LNCaP clone FGC (cell line): ENCODE results near the gene SND1.

Source experiments
- DNase-seq: peaks from one replicate; pipeline ENCODE4 v3.0.0-alpha.2; 2011; ENCODE audit warnings: low read depth
- H3K4me3 ChIP-seq: 2 replicates; pipeline ENCODE4 v1.5.1; 2011; ENCODE audit warnings: mild to moderate bottlenecking, low read depth, low read length, control low read depth
- TF ChIP-seq, protein P1 (sequence below): IDR thresholded peaks from 2 replicates; pipeline ENCODE4 v1.5.1; 2012; ENCODE audit warnings: mild to moderate bottlenecking; ENCODE audit not compliant: control insufficient read depth, insufficient read depth; ENCODE audit errors: extremely low read depth

Gene SND1

DNA sequence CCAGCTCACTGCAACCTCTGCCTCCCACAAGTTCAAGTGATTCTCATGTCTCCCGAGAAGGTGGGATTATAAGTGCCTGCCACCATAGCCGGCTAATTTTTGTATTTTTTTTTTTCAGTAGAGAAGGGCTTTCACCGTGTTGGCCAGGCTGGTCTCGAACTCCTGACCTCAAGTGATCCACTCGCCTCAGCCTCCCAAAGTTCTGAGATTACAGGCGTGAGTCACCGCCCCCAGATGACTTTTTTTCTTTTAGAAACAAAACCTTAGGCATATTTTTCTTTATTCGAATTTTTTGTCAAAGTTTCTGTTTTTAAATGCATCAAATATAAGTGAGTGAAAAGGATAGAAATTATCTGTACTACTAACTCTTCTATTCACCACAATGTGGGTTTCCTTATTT, 266.1 kb downstream of the SND1 start:
- no peak overlapping the region for H3K4me3 ChIP-seq
- no peak for DNase-seq

DNA sequence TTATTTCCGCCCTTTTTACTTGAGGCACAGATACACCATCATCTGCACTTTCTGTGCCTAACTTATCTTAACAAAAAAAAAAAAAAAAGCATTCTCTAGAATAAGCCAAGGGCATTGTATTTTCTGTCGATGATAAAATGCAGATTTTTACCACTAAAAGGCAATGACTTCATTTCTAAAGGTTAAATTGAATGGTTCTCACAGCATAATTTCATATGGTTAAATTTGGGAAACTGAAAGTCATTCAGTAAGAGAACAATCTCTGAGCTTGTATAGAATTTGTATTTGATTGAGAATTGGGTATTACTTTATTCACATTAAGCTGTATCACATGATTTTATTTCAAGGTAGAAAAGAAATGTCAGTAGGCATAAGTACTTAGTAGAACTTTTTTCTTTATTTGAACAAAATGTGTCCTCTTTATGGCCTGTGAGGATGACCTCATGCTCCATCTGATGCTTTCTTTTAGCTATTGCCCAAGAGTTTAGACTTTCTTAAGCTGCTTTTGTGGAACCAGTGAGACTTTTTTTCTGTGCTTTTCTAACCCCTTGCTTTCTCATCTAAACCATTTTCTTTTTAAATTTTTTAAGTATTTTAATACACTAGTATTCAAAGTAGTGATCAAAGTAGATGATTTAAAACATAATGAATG, 268.9 kb downstream of the SND1 start:
- TF ChIP-seq, protein P1, sequence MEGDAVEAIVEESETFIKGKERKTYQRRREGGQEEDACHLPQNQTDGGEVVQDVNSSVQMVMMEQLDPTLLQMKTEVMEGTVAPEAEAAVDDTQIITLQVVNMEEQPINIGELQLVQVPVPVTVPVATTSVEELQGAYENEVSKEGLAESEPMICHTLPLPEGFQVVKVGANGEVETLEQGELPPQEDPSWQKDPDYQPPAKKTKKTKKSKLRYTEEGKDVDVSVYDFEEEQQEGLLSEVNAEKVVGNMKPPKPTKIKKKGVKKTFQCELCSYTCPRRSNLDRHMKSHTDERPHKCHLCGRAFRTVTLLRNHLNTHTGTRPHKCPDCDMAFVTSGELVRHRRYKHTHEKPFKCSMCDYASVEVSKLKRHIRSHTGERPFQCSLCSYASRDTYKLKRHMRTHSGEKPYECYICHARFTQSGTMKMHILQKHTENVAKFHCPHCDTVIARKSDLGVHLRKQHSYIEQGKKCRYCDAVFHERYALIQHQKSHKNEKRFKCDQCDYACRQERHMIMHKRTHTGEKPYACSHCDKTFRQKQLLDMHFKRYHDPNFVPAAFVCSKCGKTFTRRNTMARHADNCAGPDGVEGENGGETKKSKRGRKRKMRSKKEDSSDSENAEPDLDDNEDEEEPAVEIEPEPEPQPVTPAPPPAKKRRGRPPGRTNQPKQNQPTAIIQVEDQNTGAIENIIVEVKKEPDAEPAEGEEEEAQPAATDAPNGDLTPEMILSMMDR, result no peak
- H3K4me3 ChIP-seq, result no peak overlapping the region

More for the DNA sequence above, 266.1 kb downstream of the SND1 start:
- TF ChIP-seq, protein P1, result no peak

DNA sequence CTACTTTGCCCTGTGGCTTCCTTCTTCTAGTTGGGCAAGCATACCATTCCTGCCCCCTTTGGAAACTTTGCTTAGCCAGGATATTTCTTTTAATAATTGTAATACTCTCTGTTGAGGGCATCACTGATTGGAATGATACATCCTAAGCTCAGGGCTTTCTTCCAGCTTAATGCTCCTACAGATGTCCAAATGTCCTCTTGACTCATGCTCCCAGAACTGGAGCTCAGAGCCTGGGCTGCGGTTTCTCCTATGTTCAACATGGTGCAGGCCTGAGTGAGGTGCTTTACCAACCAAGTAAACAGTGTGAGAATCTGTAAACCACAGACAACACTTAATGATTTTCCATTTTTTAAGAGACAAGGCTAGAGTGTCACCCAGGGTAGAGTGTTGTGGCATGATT, 270.7 kb downstream of the SND1 start:
- no peak for DNase-seq
- TF ChIP-seq, protein P1, result no peak
- no peak overlapping the region for H3K4me3 ChIP-seq

More for the DNA sequence above, 268.9 kb downstream of the SND1 start:
- DNase-seq, result no peak

DNA sequence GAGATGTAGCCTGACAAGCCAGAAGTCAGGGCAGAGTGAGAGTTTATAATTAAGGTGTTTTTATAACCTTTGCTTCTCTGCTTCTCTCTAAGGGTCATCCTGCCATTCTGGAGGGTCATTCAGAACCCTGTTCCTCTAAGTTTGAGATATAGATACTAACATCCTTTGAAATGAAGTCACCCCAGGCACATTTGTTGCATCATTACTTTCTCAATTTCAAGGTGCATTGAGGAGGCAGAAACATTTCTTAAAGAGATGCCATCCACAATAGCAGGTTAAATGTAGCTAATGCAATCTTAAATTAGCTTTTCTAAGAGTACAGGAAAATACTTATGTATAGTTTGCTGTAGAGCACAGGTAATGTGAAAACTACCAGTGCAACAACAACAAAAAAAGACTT, 272.9 kb downstream of the SND1 start:
- H3K4me3 ChIP-seq, result no peak overlapping the region
- TF ChIP-seq, protein P1, result no peak
- no peak for DNase-seq

DNA sequence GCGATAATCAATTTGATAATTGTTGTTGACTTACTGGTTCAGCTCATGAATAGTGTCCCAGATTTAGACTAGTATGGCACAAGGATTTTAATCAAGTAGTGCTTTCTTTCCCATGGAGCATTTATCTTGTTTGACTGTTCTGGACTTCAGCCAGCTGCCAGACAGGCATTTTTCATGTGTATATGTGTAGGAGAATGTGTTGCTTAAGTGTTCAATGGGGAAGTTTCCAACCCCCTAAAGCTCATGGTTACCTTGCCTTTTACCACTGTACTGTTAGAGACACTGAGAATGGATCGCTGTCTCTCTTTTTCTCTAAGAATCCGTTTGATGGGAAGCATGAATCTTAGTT, 275.3 kb downstream of the SND1 start:
- no peak overlapping the region for H3K4me3 ChIP-seq
- DNase-seq, result no peak
- TF ChIP-seq, protein P1, result no peak

DNA sequence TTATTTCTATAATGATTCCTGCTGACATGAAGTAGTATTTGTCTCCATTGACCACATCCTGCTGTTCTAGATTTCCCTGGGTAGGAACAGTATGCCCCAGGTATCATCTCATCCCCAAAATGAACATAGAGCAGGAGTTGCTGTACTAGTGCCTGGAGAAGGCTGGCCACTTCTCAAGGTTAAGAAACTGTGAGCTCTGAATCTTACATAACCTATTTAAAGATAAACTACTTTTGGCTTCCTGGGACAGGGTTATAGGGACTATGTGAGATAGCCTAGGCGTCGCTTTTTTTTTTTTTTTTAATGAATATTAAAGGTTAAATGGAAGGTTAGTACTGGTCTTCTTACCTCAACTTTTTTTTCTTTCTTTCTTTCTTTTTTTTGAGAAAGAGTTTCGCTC, 276.2 kb downstream of the SND1 start:
- TF ChIP-seq, protein P1, result no peak
- no peak for DNase-seq
- no peak overlapping the region for H3K4me3 ChIP-seq

DNA sequence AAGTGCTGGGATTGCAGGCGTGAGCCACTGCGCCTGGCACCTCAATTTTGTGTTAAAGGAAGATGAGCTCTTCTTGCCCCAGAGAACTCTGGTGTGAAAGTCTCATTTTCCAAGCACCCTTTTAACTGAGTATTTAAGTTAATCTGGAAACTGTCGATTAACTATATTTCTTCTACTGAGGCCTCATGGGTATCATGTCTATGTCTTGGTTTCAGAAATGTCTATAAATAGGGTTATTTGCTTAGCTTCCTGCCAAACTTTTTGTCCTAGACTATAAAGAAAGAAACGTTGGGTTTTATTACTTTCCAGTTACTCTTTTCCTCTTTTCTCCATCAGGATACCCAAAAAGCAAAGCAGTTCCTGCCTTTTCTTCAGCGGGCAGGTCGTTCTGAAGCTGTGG, 276.9 kb downstream of the SND1 start:
- no peak for DNase-seq
- no peak overlapping the region for H3K4me3 ChIP-seq
- TF ChIP-seq, protein P1, result no peak
